Measurements from ENCODE around the gene KLHL11. TPM values are rescaled to one million over a fixed set of nuclear protein-coding genes. Genes with fewer than 3 reads are reported as not detected.
"Not testable (repeated sequence)": the region's sequence is repeated elsewhere in the genome, so short reads cannot be mapped to it uniquely, and the experiment has no call there.

Gene KLHL11
- total RNA-seq, 2 donors from 2014 or later = 14.1 to 29.3 TPM

DNA sequence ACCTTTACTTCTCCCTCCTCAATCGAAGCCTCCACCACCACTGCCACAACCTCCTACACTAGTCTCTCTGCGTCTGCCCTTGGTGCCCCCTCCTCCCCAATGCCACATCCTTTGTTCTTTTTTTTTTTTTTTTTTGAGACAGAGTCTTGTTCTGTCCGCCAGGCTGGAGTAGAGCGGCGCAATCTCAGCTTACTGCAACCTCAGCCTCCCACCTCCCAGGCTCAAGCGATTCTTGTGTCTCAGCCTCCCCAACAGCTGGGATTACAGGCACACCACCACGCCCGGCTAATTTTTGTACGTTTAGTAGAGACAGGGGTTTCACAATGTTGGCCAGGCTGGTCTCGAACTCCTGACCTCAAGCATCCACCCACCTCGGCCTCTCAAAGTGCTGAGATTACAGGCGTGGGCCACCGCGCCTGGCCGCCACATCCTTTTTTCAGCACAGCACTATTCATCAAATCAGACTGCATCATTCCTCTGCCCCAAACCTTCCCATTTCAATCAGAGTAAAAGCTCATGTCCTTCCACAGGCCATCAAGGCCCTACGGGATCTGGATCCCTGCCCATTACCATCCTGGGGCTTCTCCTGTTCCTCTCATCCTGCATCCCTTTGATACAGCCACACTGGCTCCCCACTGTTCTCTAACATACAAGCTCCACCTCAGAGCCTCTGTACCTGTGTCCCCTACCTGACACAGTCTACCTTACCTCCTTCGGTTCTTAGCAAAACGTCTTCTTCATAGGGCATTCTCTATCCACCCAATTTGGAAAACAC, 2.0 kb downstream of the KLHL11 start:
- DNase-seq (ENCODE audit: low spot score in 2 of 2) (peak in 1 of 2 donors; percentile 19), ATAC-seq (peak; percentile 8 to 44)
- Mint-ChIP-seq H3K36me3 (no peaks in the 10 kb centered on the region), H3K9me3 (no peaks in the 10 kb centered on the region), H3K27ac (no peak overlapping the region)

DNA sequence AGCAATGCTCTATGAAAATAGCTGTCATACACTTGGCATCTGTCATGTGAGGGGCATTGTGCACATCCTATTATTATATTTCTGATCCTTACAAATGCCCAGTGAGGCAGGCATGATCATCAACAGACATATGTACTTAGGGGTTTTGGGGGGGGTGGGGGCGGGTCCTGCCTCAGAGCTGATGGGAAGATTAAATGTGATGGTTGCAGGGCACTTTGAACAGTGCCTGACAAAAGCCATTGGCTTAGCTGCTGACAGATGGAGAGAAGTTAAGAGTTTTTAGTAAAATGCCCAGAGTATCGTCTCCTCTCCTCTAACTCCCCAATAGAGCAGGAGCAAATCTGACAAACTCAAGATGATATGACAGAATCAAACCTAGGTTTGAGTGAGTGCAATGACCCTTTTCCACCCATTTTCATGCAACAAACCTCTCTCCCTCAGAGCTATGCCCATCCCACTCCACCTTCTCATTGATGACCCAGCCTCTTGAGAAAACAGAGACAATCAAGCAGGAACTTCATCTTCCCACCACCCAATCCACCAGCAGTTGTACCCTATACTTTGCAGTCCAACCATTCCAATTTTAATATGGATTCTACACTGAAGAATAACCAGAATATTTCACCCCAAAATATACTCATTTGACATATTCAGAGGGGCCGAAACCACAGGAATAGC, 4.8 kb downstream of the KLHL11 start:
- Mint-ChIP-seq H3K36me3 (no peaks in the 10 kb centered on the region), H3K27ac (no peak overlapping the region), H3K9me3 (no peaks in the 10 kb centered on the region)
- ATAC-seq (no peak), DNase-seq (ENCODE audit: low spot score in 2 of 2) (no peak)

DNA sequence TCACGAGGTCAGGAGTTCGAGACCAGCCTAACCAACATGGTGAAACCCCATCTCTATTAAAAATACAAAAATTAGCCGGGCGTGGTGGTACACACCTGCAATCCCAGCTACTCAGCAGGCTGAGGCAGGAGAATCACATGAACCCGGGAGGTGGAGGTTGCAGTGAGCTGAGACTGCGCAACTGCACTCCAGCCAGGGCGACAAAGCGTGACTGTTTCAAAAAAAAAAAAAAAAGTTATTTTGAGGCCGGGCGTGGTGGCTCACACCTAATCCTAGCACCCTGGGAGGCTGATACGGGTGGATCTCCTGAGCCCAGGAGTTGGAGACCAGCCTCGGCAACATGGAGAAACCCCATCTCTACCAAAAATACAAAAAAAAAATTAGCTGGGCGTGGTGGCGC, 13.8 kb downstream of the KLHL11 start:
- peaks cover 12 to 14% of the 10 kb centered on the region in 2 donors for H3K36me3 Mint-ChIP-seq
- not testable (repeated sequence) for H3K27ac Mint-ChIP-seq, H3K9me3 Mint-ChIP-seq, ATAC-seq
- DNase-seq (ENCODE audit: low spot score in 2 of 2) = peak in 1 of 2 donors; percentile 4

DNA sequence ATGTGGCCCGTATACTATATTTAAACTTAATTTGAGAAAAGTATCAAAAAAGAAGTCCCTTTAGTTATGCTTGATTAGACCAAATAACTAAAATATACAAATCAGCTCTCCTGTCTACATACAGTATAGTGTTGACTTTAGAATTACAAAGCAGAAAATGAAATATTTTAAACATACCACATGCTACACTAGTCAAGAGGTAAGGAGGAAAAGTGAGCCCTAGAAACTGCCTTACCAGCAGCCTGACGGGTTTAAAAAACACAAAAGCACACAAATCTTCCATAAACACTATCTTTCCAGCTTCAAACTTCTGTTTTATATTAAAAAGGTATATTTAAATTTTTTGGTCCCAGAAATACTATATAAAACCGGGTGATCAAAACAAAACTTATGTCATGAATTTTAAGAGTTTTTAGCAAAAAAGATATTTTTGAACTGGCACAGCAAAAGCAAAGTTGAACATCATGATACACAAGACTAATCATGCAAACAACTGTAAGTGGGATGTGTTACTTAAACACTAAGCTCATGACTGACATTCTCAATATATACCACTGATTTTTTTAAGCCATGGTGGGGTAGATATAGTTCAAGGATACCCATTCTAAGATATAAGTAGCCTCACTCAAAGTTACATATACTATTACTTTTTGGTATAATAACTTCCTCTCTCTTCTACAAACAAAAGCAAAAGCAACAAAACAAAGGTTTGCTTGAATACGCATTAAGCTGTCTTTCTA, 15.8 kb downstream of the KLHL11 start:
- no peaks in the 10 kb centered on the region for H3K9me3 Mint-ChIP-seq
- ATAC-seq = no peak
- H3K27ac Mint-ChIP-seq = no peak overlapping the region
- no peak for DNase-seq (ENCODE audit: low spot score in 2 of 2)
- H3K36me3 Mint-ChIP-seq = peaks cover 9 to 12% of the 10 kb centered on the region in 2 donors

DNA sequence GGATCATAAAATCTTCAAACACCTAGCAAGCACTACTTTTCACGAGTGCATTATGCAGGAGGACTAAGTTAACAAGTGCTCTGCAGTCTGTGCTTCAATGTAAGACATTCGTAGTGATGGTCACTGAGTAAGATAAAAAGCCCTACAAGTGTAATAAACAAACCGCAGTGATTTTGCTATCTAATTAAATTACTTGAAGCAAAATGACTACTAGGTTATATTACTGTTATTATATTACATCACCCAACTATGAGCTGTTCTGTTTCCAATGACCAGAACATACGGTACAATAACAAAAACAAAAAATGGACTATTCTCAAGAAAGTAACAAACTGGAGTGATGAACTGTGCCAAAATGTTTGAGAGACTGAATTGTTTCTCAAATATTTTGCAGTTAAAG, 16.4 kb downstream of the KLHL11 start:
- Mint-ChIP-seq H3K36me3 (peaks cover 3 to 12% of the 10 kb centered on the region in 2 donors), H3K9me3 (no peaks in the 10 kb centered on the region), H3K27ac (no peak overlapping the region)
- ATAC-seq (no peak), DNase-seq (ENCODE audit: low spot score in 2 of 2) (no peak)

DNA sequence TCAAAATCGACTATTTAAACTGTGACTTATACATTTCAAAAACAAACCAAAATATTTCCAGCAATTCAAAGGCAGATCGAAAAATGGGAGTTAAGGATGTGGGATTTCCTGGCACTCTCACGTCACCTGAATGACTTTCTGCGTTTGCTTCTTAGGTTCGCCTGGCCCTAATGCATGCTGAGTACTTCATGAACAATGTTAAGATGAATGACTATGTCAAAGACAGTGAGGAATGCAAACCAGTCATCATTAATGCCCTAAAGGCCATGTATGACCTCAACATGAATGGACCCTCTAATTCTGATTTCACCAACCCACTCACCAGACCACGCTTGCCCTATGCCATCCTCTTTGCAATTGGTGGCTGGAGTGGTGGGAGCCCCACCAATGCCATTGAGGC, 20.3 kb downstream of the KLHL11 start:
- ATAC-seq (no peak), DNase-seq (ENCODE audit: low spot score in 2 of 2) (no peak)
- Mint-ChIP-seq H3K27ac (no peak overlapping the region), H3K9me3 (no peaks in the 10 kb centered on the region), H3K36me3 (no peaks in the 10 kb centered on the region)

DNA sequence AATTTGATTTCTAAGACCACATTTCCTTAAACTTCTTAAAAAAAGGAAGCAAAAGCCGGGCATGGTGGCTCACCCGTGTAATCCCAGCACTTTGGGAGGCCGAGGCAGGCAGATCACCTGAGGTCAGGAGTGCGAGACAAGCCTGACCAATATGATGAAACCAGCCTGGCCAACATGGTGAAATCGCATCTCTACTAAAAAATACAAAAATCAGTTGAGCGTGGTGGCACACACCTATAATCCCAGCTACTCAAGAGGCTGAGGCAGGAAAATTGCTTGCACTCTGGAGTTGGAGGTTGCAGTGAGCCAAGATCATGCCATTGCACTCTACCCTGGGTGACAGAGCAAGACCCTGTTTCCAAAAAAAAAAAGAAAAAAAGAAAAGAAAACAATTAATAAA, 24.4 kb downstream of the KLHL11 start:
- H3K9me3 Mint-ChIP-seq; DNase-seq (ENCODE audit: low spot score in 2 of 2); ATAC-seq; H3K36me3 Mint-ChIP-seq: not testable (repeated sequence)
- peak overlapping the region in 1 of 2 donors; percentile 69 for H3K27ac Mint-ChIP-seq

DNA sequence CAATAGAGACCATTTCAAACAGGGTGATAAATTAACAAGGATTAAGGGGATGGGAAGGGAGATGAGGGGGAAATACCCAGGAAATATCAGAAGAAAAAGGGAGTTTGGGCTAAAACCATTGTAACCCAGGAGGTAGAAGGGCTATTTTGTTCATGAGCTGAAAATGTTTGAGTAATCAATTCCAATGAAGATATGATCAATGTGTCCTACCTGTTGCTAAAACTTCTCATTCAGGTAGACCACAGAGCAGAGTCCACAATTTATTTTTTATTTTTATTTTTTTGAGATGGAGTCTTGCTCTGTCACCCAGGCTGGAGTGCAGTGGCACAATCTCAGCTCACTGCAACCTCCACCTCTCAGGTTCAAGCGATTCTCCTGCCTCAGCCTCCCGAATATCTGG, 25.8 kb downstream of the KLHL11 start:
- DNase-seq (ENCODE audit: low spot score in 2 of 2); H3K36me3 Mint-ChIP-seq; H3K9me3 Mint-ChIP-seq; H3K27ac Mint-ChIP-seq; ATAC-seq: not testable (repeated sequence)

DNA sequence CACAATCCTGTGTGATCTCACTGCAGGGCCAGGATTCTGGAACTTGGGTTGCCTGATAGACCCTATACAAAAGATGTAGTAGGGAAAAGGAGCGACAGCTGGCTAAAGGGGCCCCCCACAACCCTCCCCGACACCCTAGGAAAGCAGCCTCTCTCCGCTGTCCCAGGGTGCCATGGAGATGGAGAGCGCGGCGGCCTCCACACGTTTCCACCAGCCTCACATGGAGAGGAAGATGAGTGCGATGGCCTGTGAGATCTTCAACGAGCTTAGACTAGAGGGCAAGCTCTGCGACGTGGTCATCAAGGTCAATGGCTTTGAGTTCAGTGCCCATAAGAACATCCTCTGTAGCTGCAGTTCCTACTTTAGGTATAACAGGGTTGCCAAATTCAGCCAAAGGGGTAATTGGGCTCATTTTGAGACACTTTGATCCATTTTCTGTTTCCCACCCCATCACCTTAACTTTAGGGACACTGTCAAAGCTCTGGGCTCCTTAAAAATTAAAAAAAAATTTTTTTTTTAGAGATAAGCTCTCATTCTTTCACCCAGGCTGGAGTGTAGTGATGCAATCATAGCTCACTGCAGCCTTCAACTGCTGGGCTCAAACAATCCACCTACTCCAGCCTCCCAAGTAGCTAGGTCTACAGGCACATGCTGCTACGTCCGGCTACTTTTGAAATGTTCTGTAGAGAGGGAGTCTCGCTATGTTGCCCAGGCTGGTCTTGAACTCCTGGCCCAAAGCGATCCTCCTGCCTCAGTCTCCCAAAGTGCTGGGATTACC, 27.3 kb downstream of the KLHL11 start, which contains the start of gene KLHL10:
Gene KLHL10, plus strand, starts transcription at position 65 of the 778 bp plus-strand sequence. Its CDS starts 108 bp downstream, at position 173.
- peak in 1 of 2 donors; percentile 44 for DNase-seq (ENCODE audit: low spot score in 2 of 2)
- Mint-ChIP-seq H3K9me3 (no peaks in the 10 kb centered on the region), H3K27ac (peak within 1 kb of the TSS in 1 of 2 donors; percentile 52), H3K36me3 (peaks cover 0 to 6% of the 10 kb centered on the region in 2 donors)
- ATAC-seq = no peak

DNA sequence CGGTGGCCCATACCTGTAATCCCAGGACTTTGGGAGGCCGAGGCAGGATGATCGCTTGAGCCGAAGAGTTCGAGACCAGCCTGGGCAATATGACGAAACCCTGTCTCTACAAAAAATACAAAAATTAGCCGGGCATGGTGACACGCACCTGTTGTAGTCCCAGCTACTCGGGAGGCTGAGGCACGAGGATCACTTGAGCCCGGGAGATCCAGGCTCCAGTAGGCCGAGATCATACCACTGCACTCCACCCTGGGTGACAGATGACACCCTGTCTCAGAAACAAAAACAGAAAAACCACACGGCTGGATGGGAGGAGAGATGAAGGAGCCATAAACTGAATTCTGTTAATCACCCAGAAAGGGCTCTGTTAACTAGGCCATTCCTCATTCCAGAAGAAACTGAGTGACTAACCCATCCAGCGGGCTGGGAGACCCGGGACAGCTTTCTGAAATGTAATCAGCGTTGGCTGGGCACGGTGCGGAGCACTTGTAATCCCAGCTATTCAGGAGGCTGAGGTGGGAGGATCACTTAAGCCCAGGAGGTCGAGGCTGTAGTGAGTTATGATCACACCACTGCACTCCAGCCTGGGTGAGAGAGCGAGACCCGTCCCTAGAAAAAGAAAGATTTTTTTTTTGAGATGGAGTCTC, 28.6 kb downstream of the KLHL11 start:
- H3K9me3 Mint-ChIP-seq = no peaks in the 10 kb centered on the region
- H3K27ac Mint-ChIP-seq = peak overlapping the region in 1 of 2 donors; percentile 52
- no peak for ATAC-seq
- peak in 1 of 2 donors; percentile 20 for DNase-seq (ENCODE audit: low spot score in 2 of 2)
- peaks cover 0 to 6% of the 10 kb centered on the region in 2 donors for H3K36me3 Mint-ChIP-seq

DNA sequence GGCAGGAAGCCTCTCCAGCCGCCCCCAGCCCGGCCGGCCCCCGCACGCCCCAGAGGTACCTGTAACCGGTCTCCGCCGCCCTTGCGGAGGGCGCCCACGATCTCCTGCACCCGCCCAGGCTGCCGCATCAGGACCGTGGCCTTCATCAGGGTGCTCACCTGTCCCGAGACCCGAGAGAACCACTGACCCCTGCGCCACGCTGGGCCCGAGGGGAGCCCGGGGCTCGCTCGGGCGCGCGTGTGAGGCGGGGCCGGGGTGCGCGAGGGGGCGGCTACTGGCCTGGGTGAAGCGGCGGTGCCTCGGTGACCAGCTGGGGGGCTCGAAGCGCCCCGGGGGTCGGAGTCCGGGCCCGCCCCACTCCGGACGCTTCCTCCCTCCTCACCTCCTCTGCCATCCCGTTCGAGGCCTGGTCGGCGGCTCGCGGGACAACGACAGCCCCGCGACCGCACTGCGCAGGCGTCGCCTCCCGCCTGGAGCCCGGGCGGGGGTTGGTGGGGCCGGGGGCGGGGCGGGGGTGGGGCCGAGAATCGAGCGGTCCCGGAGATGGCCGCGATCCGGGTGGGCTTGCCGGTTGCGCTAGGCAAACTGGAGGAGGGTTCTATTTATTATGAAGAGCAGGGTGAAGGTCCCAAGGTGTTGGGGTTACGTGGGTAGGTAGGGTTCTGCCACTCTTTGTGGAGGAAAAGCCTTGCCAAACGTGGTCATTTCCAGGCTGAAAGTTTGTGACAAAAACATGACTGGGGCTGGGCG, 29.2 kb downstream of the KLHL11 start, which contains the start of gene NT5C3B:
Gene NT5C3B, minus strand, starts transcription at position 433 of the 750 bp plus-strand sequence. Its CDS starts 39 bp downstream, at position 394.
- ATAC-seq (peak; percentile 86 to 93), DNase-seq (ENCODE audit: low spot score in 2 of 2) (peak; percentile 64 to 80)
- H3K36me3 Mint-ChIP-seq = peaks cover 0 to 6% of the 10 kb centered on the region in 2 donors
- H3K9me3 Mint-ChIP-seq = no peaks in the 10 kb centered on the region
- peak within 1 kb of the TSS; percentile 50 to 52 for H3K27ac Mint-ChIP-seq

DNA sequence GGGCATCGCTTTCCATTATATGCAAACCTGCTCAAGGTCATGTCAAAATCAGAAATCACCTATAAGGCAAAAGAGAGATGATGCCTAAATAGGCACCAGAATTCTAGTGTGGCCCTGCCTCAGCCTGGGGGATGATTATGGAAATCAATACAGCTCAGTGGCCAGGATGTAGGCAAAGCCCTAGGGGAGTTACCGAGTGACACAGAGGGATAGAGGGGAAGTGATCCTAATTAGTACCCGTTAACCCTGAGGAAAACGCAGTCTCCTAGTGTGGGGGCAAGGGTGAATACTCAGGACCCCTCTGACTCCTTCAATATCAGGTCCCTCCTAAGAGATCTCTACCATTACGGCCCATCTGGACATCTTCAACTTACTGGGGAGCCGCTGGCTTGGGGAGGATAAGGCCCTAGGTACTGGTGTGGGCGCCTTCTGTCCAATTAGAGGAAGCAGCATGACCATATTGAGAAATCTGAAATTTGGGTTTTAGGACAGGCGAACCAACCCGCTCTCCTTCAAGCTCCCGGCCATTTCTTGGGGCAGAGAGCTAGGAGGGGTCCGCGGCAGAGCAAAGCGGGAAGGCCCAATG, 29.9 kb downstream of the KLHL11 start:
- H3K27ac Mint-ChIP-seq = peak overlapping the region; percentile 50 to 52
- no peak for DNase-seq (ENCODE audit: low spot score in 2 of 2)
- H3K9me3 Mint-ChIP-seq = no peaks in the 10 kb centered on the region
- peaks cover 0 to 6% of the 10 kb centered on the region in 2 donors for H3K36me3 Mint-ChIP-seq
- peak; percentile 36 to 53 for ATAC-seq

DNA sequence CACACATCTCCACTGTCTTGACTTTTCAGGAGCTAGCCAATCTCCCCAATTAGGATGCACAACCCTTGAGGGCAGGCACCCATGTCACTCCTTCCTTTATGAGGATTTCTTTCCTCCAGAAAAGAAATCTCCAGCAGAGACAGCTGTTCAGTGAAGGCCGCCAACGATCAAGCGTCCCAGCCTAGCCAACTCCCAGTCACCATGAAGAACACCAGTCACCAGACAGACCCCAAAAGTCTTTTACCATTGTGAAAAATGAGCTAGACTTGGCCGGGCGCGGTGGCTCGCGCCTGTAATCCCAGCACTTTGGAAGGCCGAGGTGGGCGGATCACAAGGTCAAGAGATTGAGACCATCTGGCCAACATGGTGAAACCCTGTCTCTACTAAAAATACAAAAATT, 35.3 kb downstream of the KLHL11 start:
- DNase-seq (ENCODE audit: low spot score in 2 of 2) = peak in 1 of 2 donors; percentile 2
- H3K36me3 Mint-ChIP-seq, H3K9me3 Mint-ChIP-seq, ATAC-seq: not testable (repeated sequence)
- peak overlapping the region in 1 of 2 donors; percentile 13 for H3K27ac Mint-ChIP-seq

DNA sequence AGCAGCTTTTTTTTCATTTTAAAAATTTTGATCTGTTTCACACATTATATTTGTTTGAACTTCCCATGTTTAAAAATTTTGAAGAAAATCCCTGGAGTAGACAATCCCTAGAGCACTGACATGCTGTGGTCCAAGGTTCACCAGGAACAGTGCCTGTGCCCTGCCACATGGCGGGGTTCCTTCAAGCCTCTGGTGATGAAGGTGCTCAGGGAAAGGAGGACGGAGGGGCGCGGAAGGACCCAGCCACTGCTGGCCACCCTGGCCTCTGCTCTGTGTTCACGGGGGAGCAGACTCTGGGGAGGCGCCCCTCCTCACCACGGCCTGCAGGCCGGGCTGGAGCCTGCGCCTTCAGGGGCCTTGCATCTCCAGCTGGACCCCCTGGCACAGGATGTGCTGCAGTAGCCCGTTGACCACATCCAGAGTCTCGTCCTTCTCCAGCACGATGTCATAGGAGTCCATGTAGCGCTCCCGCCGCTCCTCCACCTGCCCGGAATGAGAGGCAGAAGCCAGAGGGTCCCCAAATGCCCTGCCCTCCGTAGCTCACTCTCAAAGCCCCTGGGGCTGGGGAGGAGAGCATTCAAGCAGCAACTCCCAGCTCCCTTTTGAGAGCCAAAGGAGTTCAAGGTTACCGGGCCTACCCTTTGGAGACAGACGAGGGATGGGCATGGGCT, 39.9 kb downstream of the KLHL11 start:
- no peak for ATAC-seq
- no peak for DNase-seq (ENCODE audit: low spot score in 2 of 2)
- no peaks in the 10 kb centered on the region for H3K36me3 Mint-ChIP-seq
- H3K9me3 Mint-ChIP-seq = no peaks in the 10 kb centered on the region
- H3K27ac Mint-ChIP-seq = no peak overlapping the region
